ENCODE data around the gene SYN1. TPM values are rescaled to one million over a fixed set of nuclear protein-coding genes. Genes with fewer than 3 reads are reported as not detected.

The SYN1 gene
- total RNA-seq, 1 donor from 2014 or later: 13.9 TPM

DNA sequence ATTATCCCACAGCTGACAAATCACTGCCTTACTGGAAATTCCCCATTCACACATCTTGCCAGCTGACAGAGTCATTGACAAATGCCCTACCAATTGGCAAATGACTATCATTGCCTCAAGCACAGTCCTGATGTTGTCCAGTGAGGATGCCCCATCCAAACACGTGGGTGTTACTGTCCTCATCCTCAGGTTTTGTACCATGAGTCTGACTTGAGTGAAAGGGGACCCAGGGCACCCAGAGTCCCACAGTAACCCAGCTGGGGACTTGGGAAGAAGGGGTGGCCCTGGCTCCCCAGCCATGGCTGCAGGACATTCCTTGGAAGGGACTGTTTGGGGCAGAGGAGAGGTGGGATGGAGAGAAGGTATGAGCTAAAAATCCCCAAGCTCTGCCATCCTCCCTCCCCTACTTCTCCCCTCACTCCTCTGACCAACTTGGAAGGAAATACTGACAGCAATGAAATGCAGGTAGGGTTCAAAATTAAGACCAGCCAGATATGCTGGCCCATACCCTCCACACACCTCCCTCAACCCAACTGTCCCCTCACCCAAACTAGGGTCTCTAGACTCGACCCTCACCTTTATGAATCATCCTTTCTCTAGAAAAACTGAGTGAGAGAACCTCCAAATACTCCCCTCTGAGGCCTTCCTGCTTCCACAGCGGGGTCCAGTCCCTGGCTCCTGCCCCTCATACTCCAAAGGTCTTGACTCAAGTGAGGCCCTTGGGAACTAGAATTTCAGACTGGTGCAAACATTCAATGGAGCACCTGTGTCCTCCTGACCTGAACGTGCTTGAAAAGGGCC lies 32.4 kb downstream of the SYN1 start:
- H3K4me1 ChIP-seq: no peaks in the 10 kb centered on the region
- no peaks in the 10 kb centered on the region for H3K27me3 ChIP-seq (ENCODE audit: low read depth)
- no peaks in the 10 kb centered on the region for H3K9me3 ChIP-seq (replicated peaks)
- H3K4me3 ChIP-seq: no peak overlapping the region
- no peaks in the 10 kb centered on the region for H3K36me3 ChIP-seq
- intact Hi-C loops (cut with micrococcal nuclease): no loop called here
- no peak for DNase-seq
- H3K27ac ChIP-seq (replicated peaks): no peak overlapping the region
- no peak for TF ChIP-seq CTCF (IDR thresholded peaks at IDR 0.05; ENCODE audit: borderline replicate concordance)

DNA sequence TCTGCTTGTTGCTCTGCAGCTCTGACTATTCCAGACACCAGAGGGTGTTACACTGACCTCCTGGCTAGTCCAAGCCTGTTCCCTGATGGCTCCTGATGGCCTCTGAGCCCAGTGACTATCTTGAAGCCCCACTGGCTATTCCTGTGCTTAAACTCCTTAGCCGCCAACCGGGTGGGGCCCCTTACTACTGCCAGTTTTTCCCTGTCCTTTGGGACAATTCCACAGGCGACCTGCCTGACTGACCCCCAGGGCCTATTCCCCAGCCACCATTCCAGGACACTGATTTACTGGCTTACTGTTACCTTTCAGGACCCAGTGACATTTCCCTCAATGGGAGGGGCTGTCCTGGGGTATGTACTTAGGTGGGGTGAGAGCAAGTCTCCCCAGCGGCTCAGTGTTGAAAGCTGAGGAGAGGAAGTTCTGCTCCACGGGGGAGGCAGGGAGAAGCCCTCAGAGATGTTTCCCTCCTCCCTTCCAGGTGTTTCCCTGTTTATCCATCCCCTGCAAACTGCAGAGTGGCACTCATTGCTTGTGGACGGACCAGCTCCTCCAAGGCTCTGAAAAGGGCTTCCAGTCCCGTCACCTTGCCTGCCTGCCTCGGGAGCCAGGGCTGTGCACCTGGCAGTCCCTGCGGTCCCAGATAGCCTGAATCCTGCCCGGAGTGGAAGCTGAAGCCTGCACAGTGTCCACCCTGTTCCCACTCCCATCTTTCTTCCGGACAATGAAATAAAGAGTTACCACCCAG lies 33.4 kb downstream of the SYN1 start:
- Histone ChIP-seq H3K9me3 (replicated peaks) (no peaks in the 10 kb centered on the region), H3K4me1 (no peaks in the 10 kb centered on the region), H3K36me3 (no peaks in the 10 kb centered on the region), H3K4me3 (no peak overlapping the region), H3K27ac (replicated peaks) (no peak overlapping the region), H3K27me3 (ENCODE audit: low read depth) (no peaks in the 10 kb centered on the region)
- intact Hi-C loops (cut with micrococcal nuclease): no loop called here
- TF ChIP-seq CTCF (IDR thresholded peaks at IDR 0.05; ENCODE audit: borderline replicate concordance): no peak
- no peak for DNase-seq

GRCh38 chrX:47585273-47585672 lies 34.4 kb downstream of the SYN1 start:
- Histone ChIP-seq H3K9me3 (replicated peaks) (no peaks in the 10 kb centered on the region), H3K4me1 (no peaks in the 10 kb centered on the region), H3K27ac (replicated peaks) (no peak overlapping the region), H3K27me3 (ENCODE audit: low read depth) (no peaks in the 10 kb centered on the region), H3K4me3 (no peak overlapping the region), H3K36me3 (no peaks in the 10 kb centered on the region)
- DNase-seq: no peak
- intact Hi-C loops (cut with micrococcal nuclease): no loop called here
- no peak for TF ChIP-seq CTCF (IDR thresholded peaks at IDR 0.05; ENCODE audit: borderline replicate concordance)

- Histone ChIP-seq H3K4me1 (no peaks in the 10 kb centered on the region), H3K36me3 (no peaks in the 10 kb centered on the region), H3K9me3 (replicated peaks) (no peaks in the 10 kb centered on the region), H3K27ac (replicated peaks) (no peak overlapping the region), H3K27me3 (ENCODE audit: low read depth) (no peaks in the 10 kb centered on the region), H3K4me3 (peak overlapping the region; percentile 1)
- DNase-seq: no peak
- TF ChIP-seq CTCF (IDR thresholded peaks at IDR 0.05; ENCODE audit: borderline replicate concordance): no peak
- intact Hi-C loops (cut with micrococcal nuclease): no loop called here
Measured at GRCh38 chrX:47584714-47585113, 34.9 kb downstream of the SYN1 start.

GRCh38 chrX:47583240-47583861 lies 36.3 kb downstream of the SYN1 start:
- no peaks in the 10 kb centered on the region for H3K36me3 ChIP-seq
- peak overlapping the region; percentile 62 for H3K4me3 ChIP-seq
- intact Hi-C loops (cut with micrococcal nuclease): no loop called here
- no peaks in the 10 kb centered on the region for H3K4me1 ChIP-seq
- peak overlapping the region; percentile 77 for H3K27ac ChIP-seq (replicated peaks)
- TF ChIP-seq CTCF (IDR thresholded peaks at IDR 0.05; ENCODE audit: borderline replicate concordance): no peak
- no peak for DNase-seq
- no peaks in the 10 kb centered on the region for H3K27me3 ChIP-seq (ENCODE audit: low read depth)
- H3K9me3 ChIP-seq (replicated peaks): no peaks in the 10 kb centered on the region
